Neuronal stem cell (in vitro differentiated cells): ENCODE measurements around the gene IGF2R.
A peak's percentile ranks its signal among the peaks of the same experiment; 100 is the strongest.

Experiments used
- DNase-seq: peaks from one replicate; pipeline ENCODE4 v3.0.0-alpha.2; 2013; ENCODE audit warnings: low spot score
- H2AFZ ChIP-seq: one replicate; pipeline ENCODE4 v1.6.1; 2013; ENCODE audit warnings: mild to moderate bottlenecking, low read length, inconsistent platforms
- H2AK5ac ChIP-seq: 2 replicates; pipeline ENCODE4 v1.6.1; 2013; ENCODE audit warnings: low read depth, mild to moderate bottlenecking, inconsistent platforms, low read length, moderate library complexity, mixed read lengths
- H2BK120ac ChIP-seq: 2 replicates; pipeline ENCODE4 v1.6.1; 2013; ENCODE audit warnings: low read depth, mild to moderate bottlenecking, inconsistent platforms, low read length, moderate library complexity, mixed read lengths
- H2BK12ac ChIP-seq: one replicate; pipeline ENCODE4 v1.6.1; 2013; ENCODE audit warnings: low read length, inconsistent platforms
- H2BK15ac ChIP-seq: 2 replicates; pipeline ENCODE4 v1.6.1; 2013; ENCODE audit warnings: mild to moderate bottlenecking, low read length, inconsistent platforms, mixed read lengths
- H2BK5ac ChIP-seq: one replicate; pipeline ENCODE4 v1.6.1; 2013; ENCODE audit warnings: inconsistent platforms, mild to moderate bottlenecking, low read length, moderate library complexity
- H3K14ac ChIP-seq: one replicate; pipeline ENCODE4 v1.6.1; 2013; ENCODE audit warnings: low read length, inconsistent platforms
- H3K18ac ChIP-seq: 2 replicates; pipeline ENCODE4 v1.6.1; 2013; ENCODE audit warnings: low read length, inconsistent platforms
- H3K23ac ChIP-seq: 2 replicates; pipeline ENCODE4 v1.6.1; 2013; ENCODE audit warnings: low read depth, mild to moderate bottlenecking, mixed read lengths, low read length, inconsistent platforms; ENCODE audit not compliant: poor library complexity
- H3K27ac ChIP-seq: replicated peaks from 3 replicates; pipeline ENCODE4 v1.5.1; 2013; ENCODE audit warnings: low read length, inconsistent platforms
- H3K27me3 ChIP-seq, 3 experiments: 2 replicates each; pipeline ENCODE4 v1.6.1; 2013; ENCODE audit warnings: low read length in 3 of 3, mild to moderate bottlenecking in 2 of 3, inconsistent platforms in 1 of 3, low read depth in 1 of 3, mixed read lengths in 1 of 3, moderate library complexity in 1 of 3; ENCODE audit not compliant: control insufficient read depth in 3 of 3, insufficient read depth in 3 of 3
- H3K36me3 ChIP-seq, 2 donors: replicated peaks in 1 of 2; 2 replicates each; pipeline ENCODE4 v1.6.1; 2013; ENCODE audit warnings: low read length in 2 of 2; ENCODE audit not compliant: control insufficient read depth in 2 of 2, insufficient read depth in 2 of 2
- H3K4ac ChIP-seq: 2 replicates; pipeline ENCODE4 v1.6.1; 2013; ENCODE audit warnings: inconsistent platforms, mild to moderate bottlenecking, low read length, moderate library complexity
- H3K4me1 ChIP-seq, 2 donors: 1 replicate in 1 of 2; 2 replicates in 1 of 2; pipeline ENCODE4 v1.6.1; 2013; ENCODE audit warnings: low read length in 2 of 2, low read depth in 1 of 2; ENCODE audit not compliant: control insufficient read depth in 2 of 2, insufficient read depth in 1 of 2
- H3K4me2 ChIP-seq: one replicate; pipeline ENCODE4 v1.6.1; 2013; ENCODE audit warnings: mild to moderate bottlenecking, low read length, inconsistent platforms; ENCODE audit not compliant: insufficient read depth, poor library complexity, severe bottlenecking
- H3K4me3 ChIP-seq, 2 donors: 2 replicates each; pipeline ENCODE4 v1.5.1; 2013; ENCODE audit warnings: low read length in 2 of 2, mild to moderate bottlenecking in 2 of 2, inconsistent platforms in 1 of 2, moderate library complexity in 1 of 2
- H3K79me1 ChIP-seq: one replicate; pipeline ENCODE4 v1.6.1; 2013; ENCODE audit warnings: low read depth, mild to moderate bottlenecking, inconsistent platforms, low read length, moderate library complexity
- H3K9ac ChIP-seq: one replicate; pipeline ENCODE4 v1.6.1; 2013; ENCODE audit warnings: mild to moderate bottlenecking, low read depth, low read length, inconsistent platforms; ENCODE audit not compliant: poor library complexity
- H3K9me3 ChIP-seq, 2 donors: replicated peaks in 1 of 2; 2 replicates each; pipeline versions ENCODE3 to v1.6.1; 2013; ENCODE audit warnings: low read length in 2 of 2, mild to moderate bottlenecking in 2 of 2, inconsistent platforms in 1 of 2, low read depth in 1 of 2, mixed read lengths in 1 of 2, moderate library complexity in 1 of 2; ENCODE audit not compliant: control insufficient read depth in 2 of 2, insufficient read depth in 1 of 2
- H4K8ac ChIP-seq: one replicate; pipeline ENCODE4 v1.6.1; 2013; ENCODE audit warnings: low read depth, mild to moderate bottlenecking, inconsistent platforms, low read length, moderate library complexity
- H4K91ac ChIP-seq: one replicate; pipeline ENCODE4 v1.6.1; 2013; ENCODE audit warnings: low read length, low read depth, mild to moderate bottlenecking, inconsistent platforms; ENCODE audit not compliant: poor library complexity
- WGBS, 2 donors: extraction: QIAGEN DNeasy Blood & Tissue Kit; methylation state at CpG; one replicate each; pipeline ENCODE4 v1.1.7; 2013; ENCODE audit warnings: missing lambda C conversion rate in 2 of 2, mixed read lengths in 1 of 2; ENCODE audit not compliant: insufficient read length in 2 of 2, insufficient replicate concordance in 1 of 2; ENCODE audit errors: extremely low coverage in 2 of 2; 5-methylcytosine and 5-hydroxymethylcytosine counted together

The IGF2R gene

GRCh38 chr6:159939591-159940016, 29.3 kb upstream of the IGF2R start:
- no peak overlapping the region for H2BK120ac ChIP-seq
- DNase-seq = no peak
- no peak overlapping the region for H4K8ac ChIP-seq
- H3K4ac ChIP-seq = no peak overlapping the region
- no peak overlapping the region for H3K4me2 ChIP-seq
- no peak overlapping the region for H2AFZ ChIP-seq
- no peak overlapping the region for H2BK5ac ChIP-seq
- no peak overlapping the region for H3K18ac ChIP-seq
- no peak overlapping the region for H2AK5ac ChIP-seq
- no peak overlapping the region for H3K27ac ChIP-seq
- no peak overlapping the region for H2BK15ac ChIP-seq
- no peak overlapping the region for H3K9ac ChIP-seq
- H3K23ac ChIP-seq = no peak overlapping the region
- no peaks in the 10 kb centered on the region for H3K4me1 ChIP-seq
- no peaks in the 10 kb centered on the region for H3K36me3 ChIP-seq
- no peaks in the 10 kb centered on the region for H3K79me1 ChIP-seq
- WGBS, 2 donors = no CpG with 5 or more reads among the region's 6 CpGs
- no peak overlapping the region for H2BK12ac ChIP-seq
- H3K27me3 ChIP-seq = peaks cover 0 to 4% (median 0%) of the 10 kb centered on the region in 3 experiments
- H4K91ac ChIP-seq = no peak overlapping the region
- H3K4me3 ChIP-seq = no peak overlapping the region
- peaks cover 0 to 3% of the 10 kb centered on the region in 2 donors for H3K9me3 ChIP-seq
- no peak overlapping the region for H3K14ac ChIP-seq

GRCh38 chr6:159941286-159942113, 27.4 kb upstream of the IGF2R start:
- no peak for DNase-seq
- H3K4ac ChIP-seq = no peak overlapping the region
- peaks cover 0 to 9% of the 10 kb centered on the region in 2 donors for H3K9me3 ChIP-seq
- no peak overlapping the region for H2BK15ac ChIP-seq
- H3K4me2 ChIP-seq = no peak overlapping the region
- no peak overlapping the region for H4K8ac ChIP-seq
- no CpG with 5 or more reads among the region's 11 CpGs for WGBS, 2 donors
- H3K36me3 ChIP-seq = no peaks in the 10 kb centered on the region
- no peak overlapping the region for H3K14ac ChIP-seq
- peak overlapping the region; percentile 42 for H3K18ac ChIP-seq
- no peak overlapping the region for H4K91ac ChIP-seq
- H3K79me1 ChIP-seq = no peaks in the 10 kb centered on the region
- no peak overlapping the region for H2BK5ac ChIP-seq
- no peak overlapping the region for H2BK12ac ChIP-seq
- peaks cover 0 to 10% (median 2%) of the 10 kb centered on the region in 3 experiments for H3K27me3 ChIP-seq
- H3K23ac ChIP-seq = no peak overlapping the region
- H3K27ac ChIP-seq = no peak overlapping the region
- H3K4me3 ChIP-seq = no peak overlapping the region
- peak overlapping the region; percentile 45 for H2AK5ac ChIP-seq
- no peaks in the 10 kb centered on the region for H3K4me1 ChIP-seq
- H2AFZ ChIP-seq = no peak overlapping the region
- no peak overlapping the region for H2BK120ac ChIP-seq
- no peak overlapping the region for H3K9ac ChIP-seq

DNA sequence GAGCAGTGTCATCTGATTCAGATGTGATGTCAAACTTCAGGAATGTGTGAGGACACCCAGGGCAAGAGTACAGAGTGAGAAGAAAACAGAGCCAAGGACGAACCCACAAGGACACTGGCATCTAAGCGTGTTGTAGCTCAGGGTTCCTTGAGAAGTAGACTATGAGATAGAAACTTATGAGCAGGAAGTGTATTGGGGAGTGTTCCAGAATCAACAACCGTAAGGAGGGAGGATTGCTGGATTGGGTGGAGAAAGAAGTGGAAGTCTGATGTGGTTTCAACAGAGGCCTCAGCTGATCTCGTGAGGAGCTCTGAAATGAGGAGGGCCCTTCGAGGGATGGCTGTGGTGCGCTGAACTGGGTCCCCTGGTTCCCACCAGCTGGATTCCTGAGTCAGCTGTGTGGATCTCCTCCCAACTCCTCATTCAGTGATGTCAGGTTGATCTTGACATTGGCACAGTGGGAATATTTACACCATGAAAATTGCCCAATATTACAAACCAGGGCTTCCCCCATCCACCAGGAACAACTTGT, 25.7 kb upstream of the IGF2R start:
- H2BK15ac ChIP-seq = no peak overlapping the region
- H3K9ac ChIP-seq = no peak overlapping the region
- no peak overlapping the region for H2BK5ac ChIP-seq
- H3K4me2 ChIP-seq = no peak overlapping the region
- no peak overlapping the region for H3K4ac ChIP-seq
- no peak for DNase-seq
- H3K27me3 ChIP-seq = peaks cover 0 to 17% (median 2%) of the 10 kb centered on the region in 3 experiments
- H3K4me1 ChIP-seq = no peaks in the 10 kb centered on the region
- H3K18ac ChIP-seq = no peak overlapping the region
- no peak overlapping the region for H4K91ac ChIP-seq
- H4K8ac ChIP-seq = no peak overlapping the region
- H2BK120ac ChIP-seq = no peak overlapping the region
- no peak overlapping the region for H3K27ac ChIP-seq
- H3K79me1 ChIP-seq = no peaks in the 10 kb centered on the region
- H2AK5ac ChIP-seq = no peak overlapping the region
- no CpG with 5 or more reads among the region's 6 CpGs for WGBS, 2 donors
- no peak overlapping the region for H3K14ac ChIP-seq
- H3K23ac ChIP-seq = no peak overlapping the region
- H3K9me3 ChIP-seq = peaks cover 0 to 8% of the 10 kb centered on the region in 2 donors
- no peak overlapping the region for H2BK12ac ChIP-seq
- H3K36me3 ChIP-seq = no peaks in the 10 kb centered on the region
- no peak overlapping the region for H2AFZ ChIP-seq
- no peak overlapping the region for H3K4me3 ChIP-seq

- Histone ChIP-seq H3K18ac (no peak overlapping the region), H3K14ac (no peak overlapping the region), H3K4me3 (no peak overlapping the region), H2BK15ac (no peak overlapping the region), H2BK5ac (no peak overlapping the region), H3K27me3 (peaks cover 0 to 19% (median 2%) of the 10 kb centered on the region in 3 experiments), H2BK12ac (no peak overlapping the region), H3K9ac (no peak overlapping the region), H3K36me3 (no peaks in the 10 kb centered on the region), H3K4me1 (no peaks in the 10 kb centered on the region), H3K4me2 (no peak overlapping the region), H2AK5ac (no peak overlapping the region), H2BK120ac (no peak overlapping the region), H4K8ac (no peak overlapping the region), H3K9me3 (peaks cover 0 to 8% of the 10 kb centered on the region in 2 donors), H2AFZ (no peak overlapping the region), H3K79me1 (no peaks in the 10 kb centered on the region), H3K27ac (no peak overlapping the region), H3K4ac (no peak overlapping the region), H4K91ac (no peak overlapping the region), H3K23ac (no peak overlapping the region)
- DNase-seq = no peak
- WGBS, 2 donors = no CpG with 5 or more reads among the region's 2 CpGs
Observed at GRCh38 chr6:159943968-159944598, 24.8 kb upstream of the IGF2R start.
